ENCODE measurements around the gene SLC5A6.

GRCh38 chr2:27209621-27210401 is 2.3 kb downstream of the SLC5A6 start:
- TF ChIP-seq POLR2AphosphoS5 (IDR thresholded peaks at IDR 0.05) (no peak), CTCF (IDR thresholded peaks at IDR 0.05) (no peak)
